GM12864 (cell line): ENCODE measurements around the gene WDR7.

Experiments
- DNase-seq: peaks from one replicate; pipeline ENCODE4 v3.0.0-alpha.2; 2011; ENCODE audit warnings: low read depth
- H3K4me3 ChIP-seq: 2 replicates; pipeline ENCODE4 v1.5.1; 2011; ENCODE audit warnings: mild to moderate bottlenecking, low read depth, low read length, control low read depth
- CTCF ChIP-seq: IDR thresholded peaks from 2 replicates; pipeline ENCODE4 v1.5.1; 2011; ENCODE audit warnings: low read depth, mild to moderate bottlenecking, moderate library complexity, low read length, control low read depth, inconsistent platforms; ENCODE audit errors: missing control alignments

Gene WDR7

GRCh38 chr18:56650944-56651770, at the start of gene WDR7:
Gene WDR7 (plus strand): TSS chr18:56651359. CDS start chr18:56672516, 21,157 bp downstream.
- peak within 1 kb of the TSS; percentile 86 for H3K4me3 ChIP-seq
- peak; percentile 98 for DNase-seq
- no peak for TF ChIP-seq CTCF

DNA sequence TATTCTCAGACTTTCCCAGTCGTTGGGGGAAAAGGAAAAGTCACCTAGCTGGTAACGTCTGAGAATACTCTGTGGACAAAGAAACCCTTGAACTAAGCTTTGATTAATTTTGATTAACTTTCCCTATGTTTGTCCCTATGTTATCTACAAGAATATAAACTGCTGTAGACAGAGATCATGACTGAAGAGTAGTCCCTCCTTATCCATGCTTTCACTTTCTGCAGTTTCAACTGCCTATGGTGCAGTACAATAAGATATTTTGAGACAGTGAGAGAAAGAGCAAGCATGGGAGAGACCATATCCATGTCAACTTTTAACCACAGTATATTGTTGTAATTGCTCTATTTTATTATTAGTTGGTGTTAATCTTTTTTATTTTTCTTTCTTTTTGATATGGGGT, 44.5 kb upstream of the WDR7 start:
- H3K4me3 ChIP-seq, result no peak overlapping the region
- no peak for TF ChIP-seq CTCF
- no peak for DNase-seq

DNA sequence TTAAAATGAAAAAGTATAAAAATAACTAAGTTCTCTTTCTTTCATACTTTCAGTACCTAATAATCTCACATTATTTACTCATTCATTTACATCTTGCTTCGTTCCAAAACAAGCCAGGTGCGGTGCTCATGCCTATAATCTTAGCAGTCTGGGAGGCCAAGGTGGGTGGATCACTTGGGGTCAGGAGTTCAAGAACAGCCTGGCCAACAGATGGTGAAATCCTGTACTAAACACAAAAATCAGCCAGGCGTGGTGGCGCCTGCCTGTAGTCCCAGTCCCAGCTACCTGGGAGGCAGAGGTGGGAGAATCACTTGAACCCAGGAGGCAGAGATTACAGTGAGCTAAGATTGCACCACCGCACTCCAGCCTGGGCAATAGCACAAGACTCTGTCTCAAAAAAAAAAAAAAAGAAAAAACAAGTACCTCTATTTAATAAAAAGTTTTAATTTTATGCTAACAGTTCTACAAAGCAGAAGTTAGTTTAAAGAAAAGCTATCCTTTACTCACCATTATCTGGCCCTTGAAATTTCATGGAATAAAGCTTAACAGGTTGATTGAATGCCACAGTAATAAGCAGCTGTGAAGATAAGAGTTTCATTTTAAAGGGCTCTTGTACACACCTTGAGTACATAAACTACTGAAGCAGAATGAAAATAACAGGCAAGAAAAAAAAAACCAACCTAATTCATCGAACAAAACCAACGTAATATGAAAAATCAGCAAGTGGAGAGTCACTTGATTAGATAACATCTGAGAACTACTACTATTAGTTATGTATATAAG, 35.2 kb upstream of the WDR7 start:
- TF ChIP-seq CTCF, result no peak
- DNase-seq, result no peak
- no peak overlapping the region for H3K4me3 ChIP-seq

DNA sequence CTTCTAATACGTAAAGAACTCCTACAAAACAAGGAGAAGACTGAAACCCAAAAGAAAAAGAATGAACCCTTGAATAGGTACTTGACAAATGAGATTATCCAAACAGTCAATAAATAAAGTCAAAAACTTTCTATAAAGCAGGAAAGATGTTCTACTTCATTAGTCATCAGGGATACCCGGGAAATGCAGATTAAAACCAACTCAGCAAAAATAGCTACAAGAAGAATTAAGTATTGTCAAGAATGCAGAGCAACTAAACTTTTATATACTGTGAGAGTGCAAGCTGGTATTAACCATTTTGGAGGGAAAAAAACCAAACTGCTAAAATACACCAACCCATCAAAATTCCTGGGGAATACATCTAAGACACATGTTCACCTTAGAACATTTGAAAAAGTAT, 23.2 kb upstream of the WDR7 start:
- no peak for TF ChIP-seq CTCF
- DNase-seq, result no peak
- no peak overlapping the region for H3K4me3 ChIP-seq

- no peak for TF ChIP-seq CTCF
- H3K4me3 ChIP-seq, result no peak overlapping the region
- DNase-seq, result no peak
Observed at GRCh38 chr18:56632070-56633022, 18.8 kb upstream of the WDR7 start.

- no peak for DNase-seq
- TF ChIP-seq CTCF, result no peak
- H3K4me3 ChIP-seq, result no peak overlapping the region
Observed at GRCh38 chr18:56635007-56635406, 16.2 kb upstream of the WDR7 start.
